SK-N-SH treated with all-trans-retinoic acid at 6 μM for 48 hours (cell line): ENCODE data around the gene ZBTB43.

Source experiments
- ATAC-seq: fragments of 200-7000 bp; cut with Tn5 transposase; 3 replicates; pipeline ENCODE4 v1.9.1; 2020; ENCODE audit warnings: mild to moderate bottlenecking, moderate library complexity
- ARNTL ChIP-seq: fragments of 450-650 bp; formaldehyde crosslinking; IDR thresholded peaks from 2 replicates; pipeline ENCODE4 v1.5.0; 2020; ENCODE audit warnings: low read depth, mild to moderate bottlenecking, moderate library complexity, borderline replicate concordance
- BACH2 ChIP-seq: fragments of 250-450 bp; sonication (Bioruptor Pico); IDR thresholded peaks from 2 replicates; pipeline ENCODE4 v1.9.0; 2021; ENCODE audit warnings: mild to moderate bottlenecking, borderline replicate concordance
- CSDC2 ChIP-seq: fragments of 250-450 bp; sonication (Bioruptor Pico); IDR thresholded peaks from 2 replicates; pipeline ENCODE4 v1.5.0; 2020; ENCODE audit warnings: mild to moderate bottlenecking, moderate library complexity
- CSRNP3 ChIP-seq: fragments of 250-450 bp; sonication (Bioruptor Pico); IDR thresholded peaks from 2 replicates; pipeline ENCODE4 v1.5.1; 2021; ENCODE audit warnings: mild to moderate bottlenecking, moderate library complexity
- ESRRG ChIP-seq: fragments of 250-450 bp; sonication (Bioruptor Pico); IDR thresholded peaks from 2 replicates; pipeline ENCODE4 v1.6.1; 2021; ENCODE audit warnings: mild to moderate bottlenecking
- ISL1 ChIP-seq: fragments of 250-450 bp; sonication (Bioruptor Pico); IDR thresholded peaks from 2 replicates; pipeline ENCODE4 v2.1.2; 2022; ENCODE audit warnings: mild to moderate bottlenecking, moderate library complexity
- OSR1 ChIP-seq: fragments of 250-450 bp; sonication (Bioruptor Pico); IDR thresholded peaks from 2 replicates; pipeline ENCODE4 v1.8.0; 2022; ENCODE audit warnings: moderate library complexity, mild to moderate bottlenecking, inconsistent platforms
- POU6F1 ChIP-seq: fragments of 250-450 bp; sonication (Bioruptor Pico); IDR thresholded peaks from 2 replicates; pipeline ENCODE4 v1.8.0; 2021; ENCODE audit warnings: low read depth, mild to moderate bottlenecking, moderate library complexity, borderline replicate concordance
- RARB ChIP-seq: fragments of 250-450 bp; sonication (Bioruptor Pico); IDR thresholded peaks from 2 replicates; pipeline ENCODE4 v1.8.0; 2021; ENCODE audit warnings: mild to moderate bottlenecking, moderate library complexity
- SNAI2 ChIP-seq: fragments of 250-450 bp; sonication (Bioruptor Pico); IDR thresholded peaks from 2 replicates; pipeline ENCODE4 v1.5.0; 2020; ENCODE audit warnings: mild to moderate bottlenecking, moderate library complexity
- TCF4 ChIP-seq: fragments of 250-450 bp; sonication (Bioruptor Pico); IDR thresholded peaks from 2 replicates; pipeline ENCODE4 v1.8.0; 2021; ENCODE audit warnings: mild to moderate bottlenecking, moderate library complexity, borderline replicate concordance
- ZFP3 ChIP-seq: fragments of 250-450 bp; sonication (Bioruptor Pico); IDR thresholded peaks from 2 replicates; pipeline ENCODE4 v1.5.0; 2020; ENCODE audit warnings: mild to moderate bottlenecking, moderate library complexity
- ZFP30 ChIP-seq: fragments of 450-650 bp; formaldehyde crosslinking; IDR thresholded peaks from 2 replicates; pipeline ENCODE4 v1.5.0; 2022; ENCODE audit warnings: mild to moderate bottlenecking, moderate library complexity
- ZNF565 ChIP-seq: fragments of 450-650 bp; formaldehyde crosslinking; conservative IDR thresholded peaks from 2 replicates; pipeline ENCODE4 v1.5.0; 2020; ENCODE audit warnings: low read depth, mild to moderate bottlenecking, moderate library complexity
- ZNF70 ChIP-seq: fragments of 450-650 bp; formaldehyde crosslinking; IDR thresholded peaks from 2 replicates; pipeline ENCODE4 v1.5.0; 2020; ENCODE audit warnings: mild to moderate bottlenecking, moderate library complexity
- TF ChIP-seq, protein P1 (sequence below): fragments of 250-450 bp; sonication (Bioruptor Pico); IDR thresholded peaks from 2 replicates; pipeline ENCODE4 v1.5.0; 2020; ENCODE audit warnings: mild to moderate bottlenecking, moderate library complexity
- TF ChIP-seq, protein P2 (sequence below): fragments of 250-450 bp; sonication (Bioruptor Pico); IDR thresholded peaks from 2 replicates; pipeline ENCODE4 v1.5.1; 2020; ENCODE audit warnings: low read depth, mild to moderate bottlenecking, moderate library complexity

The ZBTB43 gene

GRCh38 chr9:126804696-126805553, at the start of gene ZBTB43:
Gene ZBTB43 (plus strand): TSS chr9:126805040. CDS start chr9:126832510, 27,470 bp downstream.
- peak; percentile 96 for ATAC-seq
- TF ChIP-seq OSR1 (CRISPR knock-in tag) = no peak
- no peak for TF ChIP-seq BACH2 (CRISPR knock-in tag)
- TF ChIP-seq CSRNP3 (CRISPR knock-in tag) = no peak
- TF ChIP-seq, protein P1, sequence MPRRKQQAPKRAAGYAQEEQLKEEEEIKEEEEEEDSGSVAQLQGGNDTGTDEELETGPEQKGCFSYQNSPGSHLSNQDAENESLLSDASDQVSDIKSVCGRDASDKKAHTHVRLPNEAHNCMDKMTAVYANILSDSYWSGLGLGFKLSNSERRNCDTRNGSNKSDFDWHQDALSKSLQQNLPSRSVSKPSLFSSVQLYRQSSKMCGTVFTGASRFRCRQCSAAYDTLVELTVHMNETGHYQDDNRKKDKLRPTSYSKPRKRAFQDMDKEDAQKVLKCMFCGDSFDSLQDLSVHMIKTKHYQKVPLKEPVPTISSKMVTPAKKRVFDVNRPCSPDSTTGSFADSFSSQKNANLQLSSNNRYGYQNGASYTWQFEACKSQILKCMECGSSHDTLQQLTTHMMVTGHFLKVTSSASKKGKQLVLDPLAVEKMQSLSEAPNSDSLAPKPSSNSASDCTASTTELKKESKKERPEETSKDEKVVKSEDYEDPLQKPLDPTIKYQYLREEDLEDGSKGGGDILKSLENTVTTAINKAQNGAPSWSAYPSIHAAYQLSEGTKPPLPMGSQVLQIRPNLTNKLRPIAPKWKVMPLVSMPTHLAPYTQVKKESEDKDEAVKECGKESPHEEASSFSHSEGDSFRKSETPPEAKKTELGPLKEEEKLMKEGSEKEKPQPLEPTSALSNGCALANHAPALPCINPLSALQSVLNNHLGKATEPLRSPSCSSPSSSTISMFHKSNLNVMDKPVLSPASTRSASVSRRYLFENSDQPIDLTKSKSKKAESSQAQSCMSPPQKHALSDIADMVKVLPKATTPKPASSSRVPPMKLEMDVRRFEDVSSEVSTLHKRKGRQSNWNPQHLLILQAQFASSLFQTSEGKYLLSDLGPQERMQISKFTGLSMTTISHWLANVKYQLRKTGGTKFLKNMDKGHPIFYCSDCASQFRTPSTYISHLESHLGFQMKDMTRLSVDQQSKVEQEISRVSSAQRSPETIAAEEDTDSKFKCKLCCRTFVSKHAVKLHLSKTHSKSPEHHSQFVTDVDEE (CRISPR knock-in tag) = 0 out of 2 replicates have a peak, but pooled peaks have one; percentile 35
- TF ChIP-seq RARB (CRISPR knock-in tag) = no peak
- TF ChIP-seq POU6F1 (CRISPR knock-in tag) = no peak
- no peak for TF ChIP-seq ZNF70 (CRISPR knock-in tag)
- no peak for TF ChIP-seq ZNF565

- ATAC-seq = no peak
- TF ChIP-seq ISL1 (CRISPR knock-in tag) (no peak), ARNTL (CRISPR knock-in tag) (no peak), SNAI2 (CRISPR knock-in tag) (no peak), ESRRG (no peak), POU6F1 (CRISPR knock-in tag) (no peak), OSR1 (CRISPR knock-in tag) (no peak), BACH2 (CRISPR knock-in tag) (no peak), CSRNP3 (CRISPR knock-in tag) (no peak), TCF4 (CRISPR knock-in tag) (no peak), ZFP3 (no peak), ZFP30 (no peak), CSDC2 (no peak), ZNF565 (no peak), RARB (CRISPR knock-in tag) (no peak)
- TF ChIP-seq, protein P2, sequence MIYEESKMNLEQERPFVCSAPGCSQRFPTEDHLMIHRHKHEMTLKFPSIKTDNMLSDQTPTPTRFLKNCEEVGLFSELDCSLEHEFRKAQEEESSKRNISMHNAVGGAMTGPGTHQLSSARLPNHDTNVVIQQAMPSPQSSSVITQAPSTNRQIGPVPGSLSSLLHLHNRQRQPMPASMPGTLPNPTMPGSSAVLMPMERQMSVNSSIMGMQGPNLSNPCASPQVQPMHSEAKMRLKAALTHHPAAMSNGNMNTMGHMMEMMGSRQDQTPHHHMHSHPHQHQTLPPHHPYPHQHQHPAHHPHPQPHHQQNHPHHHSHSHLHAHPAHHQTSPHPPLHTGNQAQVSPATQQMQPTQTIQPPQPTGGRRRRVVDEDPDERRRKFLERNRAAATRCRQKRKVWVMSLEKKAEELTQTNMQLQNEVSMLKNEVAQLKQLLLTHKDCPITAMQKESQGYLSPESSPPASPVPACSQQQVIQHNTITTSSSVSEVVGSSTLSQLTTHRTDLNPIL (CRISPR knock-in tag) = no peak
- TF ChIP-seq, protein P1 (CRISPR knock-in tag) = no peak
These were observed 49.4 kb upstream of the ZBTB43 start for GRCh38 chr9:126755317-126755875.
